SK-N-SH (cell line): ENCODE data around the gene TGFBR3.

Experiments
- CHD2 ChIP-seq: fragments of 150-350 bp; IDR thresholded peaks from 2 replicates; pipeline ENCODE4 v1.6.1; 2018; ENCODE audit warnings: low read length; ENCODE audit not compliant: partially characterized antibody
- EP300 ChIP-seq, 2 experiments: IDR thresholded peaks; 2 replicates each; pipeline versions ENCODE4 v1.4.0 to v1.6.1; 2012; ENCODE audit warnings: borderline replicate concordance in 1 of 2, low read depth in 1 of 2, low read length in 1 of 2
- EZH2phosphoT487 ChIP-seq: fragments of 200-600 bp; sonication (generic); IDR thresholded peaks from 2 replicates; pipeline ENCODE4 v1.6.1; 2017; ENCODE audit warnings: low read depth, mixed run types, mild to moderate bottlenecking, antibody characterized with exemption, moderate library complexity, borderline replicate concordance
- FOSL2 ChIP-seq: IDR thresholded peaks from 2 replicates; pipeline ENCODE4 v1.4.0; 2012; ENCODE audit warnings: low read depth, mild to moderate bottlenecking, moderate library complexity, borderline replicate concordance
- GABPA ChIP-seq: IDR thresholded peaks from 2 replicates; pipeline ENCODE4 v1.4.0; 2012; ENCODE audit warnings: low read depth, mild to moderate bottlenecking
- MXI1 ChIP-seq: IDR thresholded peaks from 2 replicates; pipeline ENCODE4 v1.6.1; 2012; ENCODE audit warnings: mild to moderate bottlenecking, low read depth, low read length, improper control_type of control experiment
- NFIC ChIP-seq: IDR thresholded peaks from 2 replicates; pipeline ENCODE4 v1.4.0; 2012; ENCODE audit warnings: borderline replicate concordance
- POLR2AphosphoS5 ChIP-seq: IDR thresholded peaks from 2 replicates; pipeline ENCODE4 v1.6.1; 2012; ENCODE audit warnings: low read depth, low read length
- TAF1 ChIP-seq: IDR thresholded peaks from 2 replicates; pipeline ENCODE4 v1.6.1; 2012; ENCODE audit warnings: low read depth, mild to moderate bottlenecking, low read length, moderate library complexity, borderline replicate concordance
- USF1 ChIP-seq: IDR thresholded peaks from 2 replicates; pipeline ENCODE4 v1.4.0; 2012; ENCODE audit warnings: low read depth, borderline replicate concordance
- YY1 ChIP-seq: IDR thresholded peaks from 2 replicates; pipeline ENCODE4 v1.4.0; 2012; ENCODE audit warnings: low read depth, mild to moderate bottlenecking
- TF ChIP-seq, protein P1 (sequence below): fragments of 200-600 bp; sonication (generic); IDR thresholded peaks from 2 replicates; pipeline ENCODE4 v1.6.1; 2017; ENCODE audit warnings: antibody characterized with exemption, mild to moderate bottlenecking, moderate library complexity
- TF ChIP-seq, protein P2 (sequence below): IDR thresholded peaks from 2 replicates; pipeline ENCODE4 v1.4.0; 2012; ENCODE audit warnings: low read depth, borderline replicate concordance
- TF ChIP-seq, protein P3 (sequence below): fragments of 150-350 bp; IDR thresholded peaks from 2 replicates; pipeline ENCODE4 v1.6.1; 2016; ENCODE audit warnings: mild to moderate bottlenecking, low read depth, low read length

- TF ChIP-seq CHD2 (no peak), EZH2phosphoT487 (no peak), FOSL2 (no peak), TAF1 (no peak), EP300 (IDR thresholded peaks at IDR 0.05; ENCODE audit: borderline replicate concordance in 1 of 2, low read depth in 1 of 2, low read length in 1 of 2) (no peak), MXI1 (no peak), USF1 (no peak), NFIC (no peak), GABPA (no peak), YY1 (no peak), POLR2AphosphoS5 (no peak)
- TF ChIP-seq, protein P1, sequence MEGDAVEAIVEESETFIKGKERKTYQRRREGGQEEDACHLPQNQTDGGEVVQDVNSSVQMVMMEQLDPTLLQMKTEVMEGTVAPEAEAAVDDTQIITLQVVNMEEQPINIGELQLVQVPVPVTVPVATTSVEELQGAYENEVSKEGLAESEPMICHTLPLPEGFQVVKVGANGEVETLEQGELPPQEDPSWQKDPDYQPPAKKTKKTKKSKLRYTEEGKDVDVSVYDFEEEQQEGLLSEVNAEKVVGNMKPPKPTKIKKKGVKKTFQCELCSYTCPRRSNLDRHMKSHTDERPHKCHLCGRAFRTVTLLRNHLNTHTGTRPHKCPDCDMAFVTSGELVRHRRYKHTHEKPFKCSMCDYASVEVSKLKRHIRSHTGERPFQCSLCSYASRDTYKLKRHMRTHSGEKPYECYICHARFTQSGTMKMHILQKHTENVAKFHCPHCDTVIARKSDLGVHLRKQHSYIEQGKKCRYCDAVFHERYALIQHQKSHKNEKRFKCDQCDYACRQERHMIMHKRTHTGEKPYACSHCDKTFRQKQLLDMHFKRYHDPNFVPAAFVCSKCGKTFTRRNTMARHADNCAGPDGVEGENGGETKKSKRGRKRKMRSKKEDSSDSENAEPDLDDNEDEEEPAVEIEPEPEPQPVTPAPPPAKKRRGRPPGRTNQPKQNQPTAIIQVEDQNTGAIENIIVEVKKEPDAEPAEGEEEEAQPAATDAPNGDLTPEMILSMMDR: no peak
- TF ChIP-seq, protein P2, sequence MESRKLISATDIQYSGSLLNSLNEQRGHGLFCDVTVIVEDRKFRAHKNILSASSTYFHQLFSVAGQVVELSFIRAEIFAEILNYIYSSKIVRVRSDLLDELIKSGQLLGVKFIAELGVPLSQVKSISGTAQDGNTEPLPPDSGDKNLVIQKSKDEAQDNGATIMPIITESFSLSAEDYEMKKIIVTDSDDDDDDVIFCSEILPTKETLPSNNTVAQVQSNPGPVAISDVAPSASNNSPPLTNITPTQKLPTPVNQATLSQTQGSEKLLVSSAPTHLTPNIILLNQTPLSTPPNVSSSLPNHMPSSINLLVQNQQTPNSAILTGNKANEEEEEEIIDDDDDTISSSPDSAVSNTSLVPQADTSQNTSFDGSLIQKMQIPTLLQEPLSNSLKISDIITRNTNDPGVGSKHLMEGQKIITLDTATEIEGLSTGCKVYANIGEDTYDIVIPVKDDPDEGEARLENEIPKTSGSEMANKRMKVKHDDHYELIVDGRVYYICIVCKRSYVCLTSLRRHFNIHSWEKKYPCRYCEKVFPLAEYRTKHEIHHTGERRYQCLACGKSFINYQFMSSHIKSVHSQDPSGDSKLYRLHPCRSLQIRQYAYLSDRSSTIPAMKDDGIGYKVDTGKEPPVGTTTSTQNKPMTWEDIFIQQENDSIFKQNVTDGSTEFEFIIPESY: no peak
- TF ChIP-seq, protein P3, sequence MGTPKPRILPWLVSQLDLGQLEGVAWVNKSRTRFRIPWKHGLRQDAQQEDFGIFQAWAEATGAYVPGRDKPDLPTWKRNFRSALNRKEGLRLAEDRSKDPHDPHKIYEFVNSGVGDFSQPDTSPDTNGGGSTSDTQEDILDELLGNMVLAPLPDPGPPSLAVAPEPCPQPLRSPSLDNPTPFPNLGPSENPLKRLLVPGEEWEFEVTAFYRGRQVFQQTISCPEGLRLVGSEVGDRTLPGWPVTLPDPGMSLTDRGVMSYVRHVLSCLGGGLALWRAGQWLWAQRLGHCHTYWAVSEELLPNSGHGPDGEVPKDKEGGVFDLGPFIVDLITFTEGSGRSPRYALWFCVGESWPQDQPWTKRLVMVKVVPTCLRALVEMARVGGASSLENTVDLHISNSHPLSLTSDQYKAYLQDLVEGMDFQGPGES: no peak
Measured at GRCh38 chr1:91697416-91697815, 188.5 kb downstream of the TGFBR3 start.
